GM18519 (cell line): Measurements from ENCODE around the gene ST3GAL2.
A peak's percentile ranks its signal among the peaks of the same experiment; 100 is the strongest.

Experiments used
- ATAC-seq: cut with Tn5 transposase; IDR thresholded peaks from one replicate; pipeline ENCODE4 v1.9.1; 2021; ENCODE audit warnings: mild to moderate bottlenecking, moderate library complexity; ENCODE audit not compliant: unreplicated experiment, low FRiP score

Gene ST3GAL2

DNA sequence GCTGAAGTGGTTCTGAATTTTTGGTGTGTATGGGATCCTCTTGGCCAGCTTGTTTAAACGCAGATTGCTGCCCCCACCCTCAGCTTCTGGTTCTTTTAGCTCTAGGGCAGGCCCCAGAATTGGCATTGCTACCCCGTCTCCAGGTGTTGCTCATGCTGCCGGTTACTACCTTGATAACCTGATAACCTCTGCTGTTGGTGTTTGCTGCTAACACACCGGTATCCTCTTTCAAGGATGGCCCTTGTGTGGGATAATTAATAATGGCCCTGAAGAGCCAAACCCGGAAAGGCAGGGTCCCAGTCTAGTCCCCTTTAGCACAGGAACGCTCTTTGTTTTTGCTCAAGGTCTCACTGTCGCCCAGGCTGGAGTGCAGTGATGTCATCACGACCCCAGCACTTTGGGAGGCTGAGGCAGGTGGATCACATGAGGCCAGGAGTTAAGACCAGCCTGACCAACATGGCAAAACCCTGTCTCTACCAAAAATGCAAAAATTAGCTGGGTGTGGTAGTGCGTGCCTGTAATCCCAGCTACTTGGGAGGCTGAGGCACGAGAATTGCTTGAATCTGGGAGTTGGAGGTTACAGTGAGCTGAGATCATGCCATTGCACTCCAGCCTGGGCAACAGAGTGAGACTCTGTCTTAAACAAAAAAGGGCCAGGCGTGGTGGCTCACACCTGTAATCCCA lies 1.3 kb upstream of the ST3GAL2 start:
- no peak for ATAC-seq

DNA sequence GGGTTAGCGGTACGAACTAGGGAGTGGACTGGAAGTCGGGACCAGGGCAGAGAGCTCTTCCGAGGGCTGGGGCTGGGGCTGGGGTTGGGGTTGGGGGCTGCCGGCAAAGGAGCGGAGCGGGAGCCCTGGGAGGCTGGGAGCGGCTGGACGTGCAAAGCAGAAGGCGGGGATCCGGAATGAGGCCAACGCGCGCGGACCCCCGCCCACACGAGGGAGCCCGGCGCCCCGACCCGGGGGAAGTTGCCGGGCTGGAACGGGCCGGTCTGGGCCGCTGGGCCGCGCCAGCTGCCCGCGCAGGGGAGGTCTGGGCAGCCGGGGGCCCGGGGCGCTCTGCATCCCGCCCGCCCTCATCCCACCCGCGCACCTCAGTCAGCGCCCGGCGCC lies 323 bp downstream of the ST3GAL2 start:
- ATAC-seq = peak; percentile 15

DNA sequence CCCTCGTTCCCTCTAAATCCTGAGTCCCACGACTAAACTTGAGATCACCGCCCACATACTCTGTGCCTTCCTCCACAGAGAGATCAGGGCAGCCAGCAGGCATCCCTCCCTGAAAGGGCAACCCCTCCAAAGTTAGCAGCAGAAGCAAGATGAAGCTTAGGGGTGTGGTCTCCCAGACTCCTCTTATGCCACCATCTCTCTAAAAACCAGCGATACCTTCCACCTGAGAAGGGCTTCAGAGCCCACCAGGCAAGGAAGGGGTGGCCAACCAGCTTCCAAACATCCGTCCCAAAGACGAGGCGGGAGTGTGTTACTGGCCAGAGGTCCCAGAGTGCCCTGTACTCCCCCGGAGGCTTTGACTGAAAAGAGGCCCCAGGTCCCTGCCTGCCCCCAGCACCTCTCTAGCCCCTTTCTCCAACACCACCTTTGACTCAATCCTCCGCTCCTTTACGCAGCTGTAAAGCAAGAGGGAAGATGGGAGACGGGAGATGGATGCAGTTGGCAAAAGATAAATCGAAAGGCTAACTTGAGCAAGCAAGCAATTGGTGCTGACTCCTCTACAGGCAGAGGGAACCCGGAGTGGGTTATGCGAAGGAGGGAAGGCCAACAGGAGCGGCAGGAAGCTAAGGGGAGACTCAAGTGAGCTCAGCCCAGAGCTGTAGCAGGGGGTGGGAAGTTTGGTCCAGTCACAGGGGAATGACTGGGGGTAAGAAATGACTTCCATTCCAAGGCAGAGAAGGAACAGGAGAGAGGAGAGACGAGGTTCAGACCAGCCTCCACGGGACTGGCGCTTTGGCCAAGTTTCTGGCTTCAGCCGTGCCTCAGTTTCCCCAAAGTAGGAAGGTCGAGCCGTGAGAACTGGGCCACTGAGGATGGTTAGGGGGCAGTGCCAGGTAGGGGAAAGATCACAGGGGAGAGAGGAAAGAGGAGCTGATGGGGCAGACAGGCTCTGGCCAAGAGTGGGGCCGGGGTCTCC lies 1.0 kb downstream of the ST3GAL2 start:
- no peak for ATAC-seq

DNA sequence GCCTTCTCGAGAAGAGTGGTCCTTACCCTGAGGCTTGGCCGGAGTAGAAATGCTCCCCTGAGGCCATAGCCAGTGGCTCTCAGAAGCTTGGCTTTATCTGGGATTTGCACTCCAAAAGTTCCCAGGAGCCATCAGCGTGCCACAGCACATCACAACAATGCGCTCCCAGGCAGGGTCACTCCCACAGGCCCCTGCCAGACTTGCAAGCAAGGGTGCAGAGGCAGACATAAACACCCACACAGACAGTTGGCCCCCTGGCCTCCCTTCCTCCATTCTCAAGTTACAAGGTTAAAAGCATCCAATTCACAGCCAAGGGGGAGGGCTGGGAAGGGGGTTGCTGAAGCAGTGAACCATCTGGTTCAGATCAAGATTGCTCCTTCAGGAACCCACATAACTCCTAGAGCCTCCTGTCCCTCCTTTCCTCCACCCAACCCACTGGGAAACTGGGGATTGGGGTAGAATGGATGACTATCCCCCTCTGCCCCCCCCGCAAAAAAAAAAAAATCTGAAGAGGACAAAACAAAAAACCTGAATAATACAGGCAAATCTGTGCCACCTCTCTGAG lies 1.8 kb downstream of the ST3GAL2 start:
- no peak for ATAC-seq

DNA sequence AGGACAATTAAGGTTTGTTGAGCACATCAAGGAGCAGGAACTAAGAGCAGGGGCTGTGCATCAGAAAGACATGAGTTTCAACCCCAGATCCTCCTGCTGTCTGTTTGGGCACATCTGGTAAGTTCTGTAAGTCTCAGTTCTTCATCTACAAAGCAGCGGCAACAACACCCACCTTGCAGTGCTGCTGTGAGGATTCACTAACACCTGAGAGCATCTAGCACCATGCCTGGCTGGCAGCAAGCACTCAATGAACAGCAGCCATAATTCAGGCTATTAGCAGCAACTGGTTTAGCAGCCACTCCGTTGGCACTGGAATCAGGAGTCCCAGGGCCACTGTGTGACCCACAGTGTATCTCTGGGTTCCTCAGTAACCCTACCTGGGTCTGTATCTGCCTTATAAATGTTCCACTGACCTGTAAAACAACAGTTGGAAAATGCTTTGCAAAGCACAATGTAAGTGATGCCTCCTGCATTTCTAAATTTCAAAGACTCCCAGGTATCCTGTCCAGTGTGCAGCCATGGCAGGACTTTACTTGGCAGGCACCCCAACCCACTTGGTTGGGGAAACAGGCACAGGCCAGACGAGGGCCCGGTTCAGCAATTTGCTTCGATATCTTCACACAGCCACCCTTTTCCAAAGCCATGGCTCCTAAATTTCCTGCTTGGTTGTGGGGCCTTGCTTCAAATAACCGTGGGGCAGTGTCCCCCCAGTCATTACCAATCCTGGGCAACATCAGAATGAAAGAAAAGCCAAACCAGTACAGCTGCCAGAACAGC lies 4.2 kb downstream of the ST3GAL2 start:
- no peak for ATAC-seq

DNA sequence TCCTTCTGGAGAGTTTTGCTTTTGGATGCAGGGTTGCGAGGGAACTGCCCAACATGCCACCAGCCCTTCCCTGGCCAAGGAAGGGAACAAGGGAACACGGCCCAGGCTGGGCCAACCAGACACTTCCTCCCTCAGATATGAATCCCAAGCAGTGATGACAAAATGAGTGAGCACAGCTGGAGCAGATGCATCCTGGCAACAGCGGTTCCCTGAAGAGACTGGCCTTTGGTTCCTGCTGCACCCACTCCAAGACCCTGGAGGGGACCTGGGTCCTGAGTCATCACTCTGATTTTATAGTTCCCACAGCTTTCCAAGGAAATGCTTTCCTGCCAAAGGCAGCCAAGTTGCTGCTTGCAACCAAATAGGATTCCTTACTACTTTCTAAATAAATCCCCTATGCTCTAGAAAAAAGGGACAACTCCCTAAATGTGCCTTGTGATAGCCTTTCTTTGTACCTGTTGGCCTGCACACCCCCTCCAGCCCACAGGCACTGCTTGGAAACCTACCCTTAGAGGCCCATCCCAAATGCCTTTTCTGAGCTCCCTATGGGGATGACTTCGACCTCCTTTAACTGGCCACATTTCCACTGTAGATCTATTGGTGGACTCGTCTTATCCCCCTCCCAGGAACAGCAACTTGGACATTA lies 5.3 kb downstream of the ST3GAL2 start:
- ATAC-seq = no peak

DNA sequence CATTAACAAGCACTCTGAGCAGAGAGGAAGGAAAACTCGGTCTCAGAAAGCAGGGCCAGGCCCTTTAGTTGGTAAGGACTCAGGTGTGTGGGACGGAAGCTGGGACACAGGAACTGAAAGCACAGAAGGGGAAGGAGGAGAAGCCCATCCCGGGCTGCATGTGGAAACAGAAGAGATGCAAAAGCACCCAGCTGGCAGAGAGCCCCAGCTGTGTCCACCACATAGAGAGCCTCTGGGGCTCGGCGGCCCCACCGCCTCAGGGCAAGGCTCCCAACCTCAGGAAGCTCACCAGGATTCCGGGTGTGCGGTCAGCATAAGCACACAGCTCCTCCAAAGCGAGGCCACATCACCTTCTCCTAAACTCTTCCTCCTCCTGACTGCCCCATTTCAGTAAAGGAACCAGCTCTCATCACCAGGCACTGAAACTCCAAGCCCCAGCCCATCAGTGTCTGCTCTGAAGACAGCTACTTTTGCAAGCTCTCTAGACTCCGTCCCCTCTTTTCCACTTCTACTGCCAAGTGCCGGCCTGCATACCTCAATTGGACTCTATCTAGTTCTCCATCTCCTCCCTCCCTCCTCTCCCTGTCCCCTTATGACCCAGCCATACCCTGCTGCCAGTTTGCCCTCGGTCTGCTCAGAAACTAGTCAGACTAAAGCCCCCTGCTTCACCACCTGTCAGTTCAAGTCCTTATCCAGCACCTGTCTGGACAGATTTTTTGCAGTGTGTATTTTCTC lies 6.0 kb downstream of the ST3GAL2 start:
- ATAC-seq = no peak

DNA sequence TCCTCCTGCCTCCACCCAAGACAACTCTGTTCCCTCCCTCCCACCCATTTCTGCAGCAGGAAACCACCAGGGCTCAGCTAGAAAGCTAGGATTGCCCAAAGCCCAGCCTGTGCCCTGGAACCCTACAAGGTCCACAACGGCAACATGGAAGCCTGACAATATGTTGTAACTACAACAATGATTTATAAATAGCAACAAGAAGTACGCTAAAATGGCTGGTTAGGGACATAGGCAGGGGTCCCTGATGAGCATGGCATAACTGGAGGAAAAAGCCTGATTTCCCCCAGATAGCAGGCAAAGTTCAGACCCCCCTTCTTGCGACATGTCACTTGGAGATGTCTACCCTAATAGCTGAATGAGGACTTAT lies 6.6 kb downstream of the ST3GAL2 start:
- ATAC-seq = no peak

DNA sequence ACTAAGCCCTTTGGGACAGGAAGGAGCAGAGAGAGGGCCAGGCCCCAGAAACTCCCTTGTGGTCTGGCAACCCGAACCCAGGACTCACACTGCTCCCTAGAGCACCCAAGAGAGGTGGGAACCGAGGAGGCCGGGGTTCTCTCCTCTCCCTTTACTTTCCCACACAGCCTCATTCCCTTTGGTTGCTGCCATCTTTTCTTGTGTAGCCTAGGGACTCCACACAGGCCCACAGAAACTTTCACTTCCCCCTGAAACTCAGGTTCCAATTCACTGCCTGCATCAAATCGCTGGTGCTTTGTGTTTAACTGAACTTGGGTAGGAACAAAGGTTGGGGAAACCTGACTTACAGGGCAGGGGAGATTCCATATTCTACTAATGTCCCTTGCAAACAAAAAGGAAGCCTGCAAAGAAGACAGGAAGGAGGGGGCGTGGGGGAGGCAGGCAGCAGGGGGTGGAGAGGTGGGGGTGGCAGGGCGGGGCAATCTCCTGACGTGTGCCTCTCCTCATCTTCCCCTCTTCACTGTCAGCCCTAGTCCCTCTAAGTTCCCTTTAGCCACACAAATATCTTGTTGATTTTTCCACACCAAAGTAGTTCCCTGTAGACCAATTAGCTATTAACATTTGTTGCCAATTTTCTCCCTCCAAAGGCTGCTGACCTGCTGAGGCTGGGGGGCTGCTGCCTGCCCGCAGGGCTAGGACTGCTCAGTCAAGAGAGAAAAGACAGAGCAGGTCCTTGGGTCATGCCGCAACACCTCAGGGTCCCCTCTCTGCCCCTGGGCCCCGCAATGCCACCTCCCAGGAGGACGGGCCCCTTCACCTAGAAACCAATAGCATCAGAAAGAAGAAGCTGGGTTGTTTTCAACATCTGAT lies 8.0 kb downstream of the ST3GAL2 start:
- ATAC-seq = peak; percentile 42

DNA sequence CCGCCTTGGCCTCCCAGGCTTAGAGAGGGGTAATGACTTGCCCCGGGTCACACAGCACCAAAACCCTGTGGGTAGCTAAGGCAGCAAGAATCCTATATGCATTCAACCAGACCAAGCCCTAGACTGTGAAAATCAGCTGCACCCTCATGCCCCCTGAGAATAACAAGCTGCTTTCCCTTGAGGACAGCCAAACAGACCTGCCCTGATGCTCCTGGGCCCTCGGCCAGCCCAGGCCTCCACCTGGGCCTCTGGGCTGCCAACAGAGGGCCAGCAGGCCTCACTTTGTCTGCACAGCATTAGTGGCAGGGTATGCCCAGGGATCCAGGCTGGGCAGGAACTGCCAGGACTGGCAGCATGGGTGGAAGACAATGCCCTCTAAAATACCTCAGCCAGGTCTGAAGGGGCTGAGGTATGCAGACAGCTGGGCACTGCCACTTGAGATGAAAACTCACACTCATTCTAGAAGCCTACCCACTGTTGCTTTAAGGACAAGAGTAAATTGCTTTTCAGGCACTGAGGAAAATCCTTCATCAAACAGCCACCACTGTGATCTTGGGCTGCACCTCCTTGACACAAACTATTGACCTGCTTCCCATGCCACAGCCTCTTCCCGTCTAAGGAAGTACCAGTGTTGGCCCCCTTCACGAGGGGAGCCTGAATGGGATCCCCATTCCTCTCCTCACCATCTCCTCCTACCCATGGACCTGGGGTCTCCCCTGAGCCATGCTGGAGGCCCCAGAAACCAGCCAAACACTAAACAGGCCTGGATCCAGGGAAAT lies 8.8 kb downstream of the ST3GAL2 start:
- no peak for ATAC-seq

DNA sequence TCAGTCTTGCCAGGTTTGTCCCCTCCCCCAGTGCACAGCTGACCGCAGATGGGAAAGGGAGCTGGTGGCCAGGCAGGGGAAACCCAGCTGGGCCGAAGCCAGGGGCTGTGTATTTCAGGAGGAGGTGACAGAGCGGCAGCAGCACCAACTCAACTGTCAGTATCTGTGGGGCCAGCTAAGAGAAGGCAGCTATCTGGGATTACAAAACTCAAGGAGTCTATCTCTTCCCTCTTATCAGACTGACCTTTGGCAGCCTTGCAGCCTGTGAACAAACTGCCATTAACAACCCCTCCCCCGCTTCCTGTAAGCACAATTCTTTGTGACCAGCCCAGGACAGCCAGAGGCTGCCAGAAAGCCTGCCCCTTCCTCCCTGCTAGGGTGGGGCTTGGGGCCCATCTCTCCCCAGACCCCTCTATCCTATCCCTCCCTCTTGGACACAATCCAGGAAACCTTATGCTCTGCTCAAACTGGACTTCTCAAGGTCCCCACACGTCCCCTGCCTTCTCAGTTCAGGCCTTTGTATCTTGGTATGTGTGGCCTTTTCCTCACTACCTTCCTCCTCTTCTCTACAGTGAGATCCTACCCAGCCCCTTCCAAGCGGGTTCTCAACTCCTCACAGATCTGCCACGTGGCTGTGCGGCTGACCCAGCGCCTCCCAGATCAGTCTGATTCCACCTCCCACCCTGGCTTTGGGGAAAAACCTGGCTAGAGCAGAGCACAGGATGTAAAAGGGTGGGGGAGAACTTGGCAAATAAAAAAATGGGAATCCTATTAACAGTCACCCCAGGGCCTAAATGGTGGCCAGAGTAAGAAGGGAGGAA lies 10.5 kb downstream of the ST3GAL2 start:
- ATAC-seq = no peak

DNA sequence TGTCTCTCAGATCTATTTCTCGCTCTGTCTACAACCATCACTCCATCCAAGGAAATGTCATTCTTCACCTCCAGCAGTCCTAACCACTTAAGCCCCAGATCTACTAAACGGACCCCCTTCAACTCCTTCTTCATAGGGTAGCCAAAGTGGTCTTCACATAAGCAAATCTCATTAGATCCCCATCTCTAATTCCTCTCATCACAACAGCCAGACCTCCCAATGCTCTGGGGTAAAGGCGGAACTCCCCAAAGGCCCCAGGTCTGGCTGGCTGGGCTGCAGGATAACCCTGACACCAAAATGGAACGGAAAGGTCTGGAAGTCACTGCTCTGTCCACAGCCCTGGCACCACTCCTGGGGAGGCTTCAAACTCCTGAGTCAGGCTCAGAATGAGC lies 11.1 kb downstream of the ST3GAL2 start:
- no peak for ATAC-seq

DNA sequence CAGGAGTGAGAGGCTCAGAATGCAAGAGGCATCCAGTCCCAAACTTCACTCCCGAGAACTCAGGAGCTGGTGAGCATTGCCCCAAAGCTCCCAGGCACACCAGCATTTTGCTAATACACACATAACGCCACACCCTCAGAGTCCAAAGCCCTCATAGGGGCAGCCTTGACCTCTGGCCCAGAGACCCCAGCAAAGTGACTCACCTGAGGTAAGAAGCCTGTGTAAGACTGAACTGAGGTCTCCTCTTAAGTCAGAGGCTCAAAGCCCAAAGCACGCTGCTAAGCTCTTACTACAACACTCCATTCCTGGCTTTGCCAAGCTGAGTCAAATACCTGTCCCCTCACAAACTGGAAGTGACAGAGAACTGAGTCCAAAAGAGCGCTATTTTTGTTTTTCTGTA lies 16.4 kb downstream of the ST3GAL2 start:
- no peak for ATAC-seq

DNA sequence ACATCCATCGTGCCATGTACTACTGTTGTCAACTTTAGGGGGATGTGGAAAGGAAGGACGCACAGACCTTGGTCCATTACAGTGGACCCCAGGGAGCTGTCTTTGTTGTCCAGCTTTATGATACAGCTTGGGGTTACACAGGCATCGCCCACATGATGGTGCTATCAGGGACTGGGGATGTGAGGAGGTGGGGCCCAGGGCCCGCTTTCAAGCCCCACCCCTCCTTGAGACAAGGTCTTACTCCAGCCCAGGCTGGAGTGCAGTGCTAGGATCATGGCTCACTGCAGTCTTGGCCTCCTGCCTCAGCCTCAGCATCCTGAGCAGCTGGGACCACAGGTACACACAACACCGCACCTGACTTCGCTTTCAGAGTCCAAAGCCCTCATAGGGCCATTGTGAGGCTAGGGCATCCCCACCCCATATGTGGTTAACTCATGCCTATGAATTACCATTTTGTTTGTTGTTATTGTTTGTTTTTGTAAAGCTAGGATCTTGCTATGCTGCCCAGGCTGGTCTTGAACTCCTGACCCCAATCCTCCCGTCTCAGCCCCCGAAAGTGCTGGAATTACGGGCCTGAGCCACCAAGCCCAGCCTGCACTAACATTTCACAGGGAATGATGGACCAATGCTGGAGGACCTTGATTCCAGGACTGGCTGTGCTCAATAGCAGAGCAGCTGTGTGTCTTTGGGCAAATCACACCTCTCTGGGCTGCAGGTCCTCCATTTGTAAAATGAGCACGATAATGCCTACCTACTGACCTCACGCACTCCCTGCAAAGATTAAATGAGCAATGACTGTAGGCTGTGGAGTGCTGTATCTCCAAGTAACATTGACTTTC lies 17.2 kb downstream of the ST3GAL2 start:
- ATAC-seq = no peak

DNA sequence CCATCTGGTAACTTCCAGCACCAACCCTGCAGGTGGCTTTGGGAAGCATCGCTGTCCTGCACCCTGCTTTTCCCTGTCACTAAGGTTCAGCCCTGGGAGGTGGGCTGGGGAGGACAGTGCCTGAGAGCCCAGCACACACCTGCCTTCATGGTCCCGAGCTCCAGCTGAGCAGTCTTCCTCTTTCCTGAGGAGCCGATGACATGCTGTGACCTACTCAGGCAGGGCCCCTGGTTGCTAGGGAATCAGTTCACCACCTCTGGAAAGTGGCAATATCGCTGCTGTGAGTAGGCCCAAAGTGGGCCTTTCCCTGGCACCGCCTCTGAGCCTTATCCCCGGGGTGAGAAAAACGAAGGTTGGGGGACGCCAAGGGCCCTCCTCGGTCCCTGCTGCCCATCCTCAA lies 17.9 kb downstream of the ST3GAL2 start:
- no peak for ATAC-seq
